Left cardiac atrium (tissue), 4 donors: Measurements from ENCODE around the gene KIAA1217. TPM values are rescaled to one million over a fixed set of nuclear protein-coding genes. Genes with fewer than 3 reads are reported as not detected.

Experiments used
- ATAC-seq, 2 donors: fragments of 200-7000 bp; cut with Tn5 transposase; one replicate each; pipeline ENCODE4 v1.9.1; 2020; ENCODE audit warnings: mild to moderate bottlenecking in 2 of 2, moderate library complexity in 2 of 2
- DNase-seq: peaks from one replicate; pipeline ENCODE4 v3.0.0-alpha.2; 2020
- intact Hi-C, 2 donors: fragments of 100-400 bp; cut with DNase I; formaldehyde crosslinking; loops; one replicate each; pipeline versions ENCODE4 v1.14.1 to v1.15.1; 2022 to 2023
- total RNA-seq, 2 donors: library from RNA; stranded (reverse); fragmentation: NEBNext Ultra II Directional; extraction: Animal tissue kit (Norgen Biotek cat#: 25700); gene quantifications; one replicate each; pipeline ENCODE4 v1.2.1, GENCODE V29; 2021
- donor health status: DM: no; HTN: yes; CAD: no.
- donor health status: DM: no; HTN: yes; CAD: no; lungs with severe emphysema.
- donor health status: DM: yes; HTN: yes; CAD: no.
- donor health status: Dilated cardiomyopathy.

Gene KIAA1217
- total RNA-seq, 2 donors from 2014 or later: 19.5 to 32.6 TPM

GRCh38 chr10:24494777-24495176, 285.8 kb downstream of the KIAA1217 start:
- no peak for ATAC-seq

GRCh38 chr10:24495666-24496460, 286.9 kb downstream of the KIAA1217 start:
- intact Hi-C loops: no loop called here
- ATAC-seq: no peak
- no peak for DNase-seq

More at GRCh38 chr10:24494777-24495176, 285.8 kb downstream of the KIAA1217 start:
- no peak for DNase-seq
- intact Hi-C loops: no loop called here

- intact Hi-C loops: no loop called here
These were observed 288.0 kb downstream of the KIAA1217 start for GRCh38 chr10:24496906-24497305.

GRCh38 chr10:24501056-24501711, 292.2 kb downstream of the KIAA1217 start:
- ATAC-seq: no peak
- intact Hi-C loops: loop anchor here in 1 of 2 donors (10.0 kb wide), 1 partner anchor 286 kb away; no protein-coding TSS in a partner anchor

More at GRCh38 chr10:24496906-24497305, 288.0 kb downstream of the KIAA1217 start:
- DNase-seq (no peak), ATAC-seq (no peak)

GRCh38 chr10:24502006-24502405, 293.1 kb downstream of the KIAA1217 start:
- ATAC-seq: no peak

More at GRCh38 chr10:24501056-24501711, 292.2 kb downstream of the KIAA1217 start:
- no peak for DNase-seq

GRCh38 chr10:24502801-24503460, 294.0 kb downstream of the KIAA1217 start:
- no peak for DNase-seq
- intact Hi-C loops: loop anchor here in 1 of 2 donors (10.0 kb wide), 1 partner anchor 288 kb away; no protein-coding TSS in a partner anchor
- no peak for ATAC-seq

More at GRCh38 chr10:24502006-24502405, 293.1 kb downstream of the KIAA1217 start:
- DNase-seq: no peak
- intact Hi-C loops: loop anchor here in 1 of 2 donors (10.0 kb wide), 1 partner anchor 287 kb away; no protein-coding TSS in a partner anchor

- peak in 1 of 2 donors; percentile 39 for ATAC-seq
These were observed 294.8 kb downstream of the KIAA1217 start for GRCh38 chr10:24503461-24504320.

GRCh38 chr10:24505759-24506158, 296.8 kb downstream of the KIAA1217 start:
- ATAC-seq (no peak), DNase-seq (no peak)
- intact Hi-C loops: loop anchor here in 1 of 2 donors (5.0 to 10.0 kb wide), 2 partner anchors 291 to 508 kb away; no protein-coding TSS in a partner anchor

More at GRCh38 chr10:24503461-24504320, 294.8 kb downstream of the KIAA1217 start:
- intact Hi-C loops: loop anchor here in 1 of 2 donors (10.0 kb wide), 1 partner anchor 289 kb away; no protein-coding TSS in a partner anchor
- DNase-seq: no peak

GRCh38 chr10:24513155-24513554, 304.2 kb downstream of the KIAA1217 start:
- intact Hi-C loops: no loop called here
- no peak for DNase-seq
- ATAC-seq: no peak

GRCh38 chr10:24515481-24515880, 306.5 kb downstream of the KIAA1217 start:
- intact Hi-C loops: loop anchor here (5.0 kb wide), 2 partner anchors 143 to 523 kb away; no protein-coding TSS in a partner anchor
- ATAC-seq (no peak), DNase-seq (no peak)

GRCh38 chr10:24518411-24518810, 309.5 kb downstream of the KIAA1217 start:
- intact Hi-C loops: loop anchor here (5.0 kb wide), 2 partner anchors 146 to 526 kb away; no protein-coding TSS in a partner anchor
- no peak for ATAC-seq
- DNase-seq: no peak

GRCh38 chr10:24518981-24519597, 310.2 kb downstream of the KIAA1217 start:
- DNase-seq (peak; percentile 69), ATAC-seq (peak; percentile 71 to 73)
- intact Hi-C loops: loop anchor here (5.0 kb wide), 2 partner anchors 147 to 527 kb away; no protein-coding TSS in a partner anchor

- no peak for ATAC-seq
- no peak for DNase-seq
- intact Hi-C loops: loop anchor here (5.0 kb wide), 2 partner anchors 148 to 528 kb away; no protein-coding TSS in a partner anchor
These were observed 311.0 kb downstream of the KIAA1217 start for GRCh38 chr10:24519950-24520349.

- DNase-seq (no peak), ATAC-seq (no peak)
- intact Hi-C loops: no loop called here
These were observed 315.4 kb downstream of the KIAA1217 start for GRCh38 chr10:24524314-24524713.

- intact Hi-C loops: no loop called here
- peak; percentile 37 for DNase-seq
These were observed 317.2 kb downstream of the KIAA1217 start for GRCh38 chr10:24526085-24526649.

GRCh38 chr10:24528946-24529345, 320.0 kb downstream of the KIAA1217 start:
- peak; percentile 37 to 56 for ATAC-seq
- DNase-seq: no peak
- intact Hi-C loops: no loop called here

More at GRCh38 chr10:24526085-24526649, 317.2 kb downstream of the KIAA1217 start:
- ATAC-seq: peak; percentile 63 to 68

GRCh38 chr10:24531439-24531838, 322.5 kb downstream of the KIAA1217 start:
- no peak for ATAC-seq
- no peak for DNase-seq
- intact Hi-C loops: no loop called here
